ENCODE measurements around the gene PRSS35. TPM values are rescaled to one million over a fixed set of nuclear protein-coding genes. Genes with fewer than 3 reads are reported as not detected.
"Not testable (repeated sequence)": the region's sequence is repeated elsewhere in the genome, so short reads cannot be mapped to it uniquely, and the experiment has no call there.

Gene PRSS35
- total RNA-seq, 5 donors from 2014 or later (not counting 1 experiment from before 2014, with no cell fraction given): 0.18 to 1.3 (median 0.44) TPM; not detected in 2

- DNase-seq: no peak
- no peaks in the 10 kb centered on the region for H3K4me1 Mint-ChIP-seq
- H3K9me3 ChIP-seq: no peaks in the 10 kb centered on the region
- H3K27me3 ChIP-seq (replicated peaks in 1 of 2; ENCODE audit: control insufficient read depth in 2 of 2, extremely low read depth in 1 of 2, insufficient read depth in 2 of 2, low read length in 1 of 2): peaks cover 0 to 3% of the 10 kb centered on the region in 2 experiments
- H3K27ac Mint-ChIP-seq: no peak overlapping the region
- 93% methylated on average over 3 of the region's 4 CpGs for WGBS (ENCODE audit: insufficient coverage)
- no peak for ATAC-seq (replicated peaks in 1 of 4)
- H3K27me3 Mint-ChIP-seq: peaks cover 7 to 12% of the 10 kb centered on the region in 2 donors
- CTCF ChIA-PET: interaction anchor here (0.5 to 1.8 kb wide), 10 partner anchors 22 to 1786 kb away, joined by 3 to 9 read pairs (median 4); partner anchors contain the start of genes DOP1A (in 1 of the 2) and UBE3D (in 1 of the 2)
- no peak overlapping the region for H3K4me3 Mint-ChIP-seq
- no peaks in the 10 kb centered on the region for H3K36me3 ChIP-seq (ENCODE audit: control insufficient read depth in 2 of 2, extremely low read depth in 1 of 2, insufficient read depth in 1 of 2, low read length in 1 of 2)
- H3K9me3 Mint-ChIP-seq: no peaks in the 10 kb centered on the region
- H3K4me1 ChIP-seq (ENCODE audit: control insufficient read depth in 1 of 2, extremely low read depth in 1 of 2, insufficient read depth in 2 of 2, low read length in 2 of 2): no peaks in the 10 kb centered on the region
- no peaks in the 10 kb centered on the region for H3K36me3 Mint-ChIP-seq
- no peak overlapping the region for H3K27ac ChIP-seq (ENCODE audit: low read length)
- no peak overlapping the region for H3K4me3 ChIP-seq (ENCODE audit: control insufficient read depth in 1 of 2, extremely low read depth in 1 of 2, low read length in 1 of 2)
- POLR2A ChIA-PET: no interaction called here
These were observed 24.6 kb downstream of the PRSS35 start for GRCh38 chr6:83536647-83537589.

DNA sequence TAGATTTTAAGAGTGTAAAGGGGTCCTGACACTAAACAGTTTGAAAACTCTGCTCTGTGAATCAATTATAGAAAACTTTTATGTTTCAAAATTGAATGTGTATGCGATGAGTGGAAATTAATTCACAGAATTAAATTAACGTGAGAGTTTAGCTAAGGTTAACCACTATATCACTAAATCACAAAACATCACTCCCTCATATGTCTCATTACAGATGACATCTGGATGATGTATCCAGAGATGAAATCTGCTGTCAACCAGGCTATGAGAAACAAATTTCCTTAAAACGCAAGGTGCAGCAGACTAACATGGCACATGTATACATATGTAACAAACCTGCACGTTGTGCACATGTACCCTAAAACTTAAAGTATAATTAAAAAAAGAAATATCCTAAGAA is 27.3 kb downstream of the PRSS35 start:
- Histone ChIP-seq H3K4me1 (ENCODE audit: control insufficient read depth in 1 of 2, extremely low read depth in 1 of 2, insufficient read depth in 2 of 2, low read length in 2 of 2) (no peaks in the 10 kb centered on the region), H3K36me3 (ENCODE audit: control insufficient read depth in 2 of 2, extremely low read depth in 1 of 2, insufficient read depth in 1 of 2, low read length in 1 of 2) (no peaks in the 10 kb centered on the region), H3K9me3 (no peaks in the 10 kb centered on the region), H3K4me3 (ENCODE audit: control insufficient read depth in 1 of 2, extremely low read depth in 1 of 2, low read length in 1 of 2) (no peak overlapping the region), H3K27me3 (replicated peaks in 1 of 2; ENCODE audit: control insufficient read depth in 2 of 2, extremely low read depth in 1 of 2, insufficient read depth in 2 of 2, low read length in 1 of 2) (peaks cover 0 to 3% of the 10 kb centered on the region in 2 experiments), H3K27ac (ENCODE audit: low read length) (no peak overlapping the region)
- no peaks in the 10 kb centered on the region for H3K36me3 Mint-ChIP-seq
- WGBS (ENCODE audit: insufficient coverage): no CpG with 5 or more reads among the region's 4 CpGs
- CTCF ChIA-PET: no interaction called here
- H3K9me3 Mint-ChIP-seq: no peaks in the 10 kb centered on the region
- ATAC-seq (replicated peaks in 1 of 4) (no peak), DNase-seq (no peak)
- POLR2A ChIA-PET: no interaction called here
- peaks cover 9 to 10% of the 10 kb centered on the region in 2 donors for H3K27me3 Mint-ChIP-seq
- H3K4me1 Mint-ChIP-seq: no peaks in the 10 kb centered on the region
- no peak overlapping the region for H3K4me3 Mint-ChIP-seq
- no peak overlapping the region for H3K27ac Mint-ChIP-seq

DNA sequence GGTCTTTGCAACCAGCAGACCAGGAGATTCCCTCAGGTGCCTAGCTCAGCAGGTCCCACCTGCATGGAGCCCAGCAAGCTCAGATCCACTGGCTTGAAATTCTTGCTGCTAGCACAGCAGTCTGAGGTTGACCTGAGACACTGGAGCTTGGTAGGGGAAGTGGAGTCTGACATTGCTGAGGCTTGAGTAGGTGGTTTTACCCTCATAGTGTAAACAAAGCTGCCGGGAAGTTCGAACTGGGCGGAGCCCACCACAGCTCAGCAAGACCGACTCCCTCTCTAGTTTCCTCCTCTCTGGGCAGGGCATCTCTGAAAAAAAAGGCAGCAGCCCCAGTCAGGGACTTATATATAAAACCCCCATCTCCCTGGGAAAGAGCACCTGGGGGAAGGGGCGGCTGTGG is 34.3 kb downstream of the PRSS35 start:
- H3K27ac ChIP-seq (ENCODE audit: low read length): no peak overlapping the region
- H3K27ac Mint-ChIP-seq: no peak overlapping the region
- DNase-seq (peak in 3 of 35 experiments; percentile 2 to 6 (median 3)), ATAC-seq (replicated peaks in 1 of 4) (peak in 2 of 4 experiments; percentile 30 to 53)
- H3K27me3 ChIP-seq (replicated peaks in 1 of 2; ENCODE audit: control insufficient read depth in 2 of 2, extremely low read depth in 1 of 2, insufficient read depth in 2 of 2, low read length in 1 of 2): peaks cover 0 to 2% of the 10 kb centered on the region in 2 experiments
- no peak overlapping the region for H3K4me3 Mint-ChIP-seq
- no peaks in the 10 kb centered on the region for H3K36me3 Mint-ChIP-seq
- no peak overlapping the region for H3K4me3 ChIP-seq (ENCODE audit: control insufficient read depth in 1 of 2, extremely low read depth in 1 of 2, low read length in 1 of 2)
- no peaks in the 10 kb centered on the region for H3K4me1 Mint-ChIP-seq
- H3K27me3 Mint-ChIP-seq: peaks cover 11 to 15% of the 10 kb centered on the region in 2 donors
- H3K9me3 ChIP-seq: no peaks in the 10 kb centered on the region
- no peaks in the 10 kb centered on the region for H3K4me1 ChIP-seq (ENCODE audit: control insufficient read depth in 1 of 2, extremely low read depth in 1 of 2, insufficient read depth in 2 of 2, low read length in 2 of 2)
- ChIA-PET POLR2A (no interaction called here), CTCF (interaction anchor here in 1 of 2 donors (0.6 kb wide), 1 partner anchor 481 kb away, joined by 3 read pairs; the partner anchor contains the start of gene UBE3D)
- WGBS (ENCODE audit: insufficient coverage): 33% methylated on average over 1 of the region's 5 CpGs
- no peaks in the 10 kb centered on the region for H3K36me3 ChIP-seq (ENCODE audit: control insufficient read depth in 2 of 2, extremely low read depth in 1 of 2, insufficient read depth in 1 of 2, low read length in 1 of 2)
- H3K9me3 Mint-ChIP-seq: peaks cover 3 to 24% (median 13%) of the 10 kb centered on the region in 3 donors

GRCh38 chr6:83550482-83550881 is 38.1 kb downstream of the PRSS35 start:
- H3K36me3 ChIP-seq (ENCODE audit: control insufficient read depth in 2 of 2, extremely low read depth in 1 of 2, insufficient read depth in 1 of 2, low read length in 1 of 2); H3K27ac Mint-ChIP-seq; DNase-seq; H3K4me3 ChIP-seq (ENCODE audit: control insufficient read depth in 1 of 2, extremely low read depth in 1 of 2, low read length in 1 of 2); H3K27me3 ChIP-seq (replicated peaks in 1 of 2; ENCODE audit: control insufficient read depth in 2 of 2, extremely low read depth in 1 of 2, insufficient read depth in 2 of 2, low read length in 1 of 2); H3K27me3 Mint-ChIP-seq; H3K9me3 ChIP-seq; ATAC-seq (replicated peaks in 1 of 4); H3K4me1 ChIP-seq (ENCODE audit: control insufficient read depth in 1 of 2, extremely low read depth in 1 of 2, insufficient read depth in 2 of 2, low read length in 2 of 2); H3K4me1 Mint-ChIP-seq; POLR2A ChIA-PET; CTCF ChIA-PET; H3K36me3 Mint-ChIP-seq; H3K27ac ChIP-seq (ENCODE audit: low read length); H3K4me3 Mint-ChIP-seq: not testable (repeated sequence)
- WGBS (ENCODE audit: insufficient coverage): 60% methylated on average over 1 of the region's 5 CpGs
- peaks cover 3 to 24% (median 13%) of the 10 kb centered on the region in 3 donors for H3K9me3 Mint-ChIP-seq

DNA sequence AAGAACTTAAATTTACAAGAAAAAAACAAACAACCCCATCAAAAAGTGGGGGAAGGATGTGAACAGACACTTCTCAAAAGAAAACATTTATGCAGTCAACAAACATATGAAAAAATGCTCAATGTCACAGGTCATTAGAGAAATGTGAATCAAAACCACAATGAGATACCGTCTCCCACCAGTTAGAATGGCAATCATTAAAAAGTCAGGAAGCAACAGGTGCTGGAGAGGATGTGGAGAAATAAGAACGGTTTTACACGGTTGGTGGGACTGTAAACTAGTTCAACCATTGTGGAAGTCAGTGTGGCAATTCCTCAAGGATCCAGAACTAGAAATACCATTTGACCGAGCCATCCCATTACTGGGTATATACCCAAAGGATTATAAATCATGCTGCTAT is 39.4 kb downstream of the PRSS35 start:
- DNase-seq; H3K36me3 ChIP-seq (ENCODE audit: control insufficient read depth in 2 of 2, extremely low read depth in 1 of 2, insufficient read depth in 1 of 2, low read length in 1 of 2); H3K9me3 ChIP-seq; H3K4me1 Mint-ChIP-seq; H3K27me3 ChIP-seq (replicated peaks in 1 of 2; ENCODE audit: control insufficient read depth in 2 of 2, extremely low read depth in 1 of 2, insufficient read depth in 2 of 2, low read length in 1 of 2); H3K27ac ChIP-seq (ENCODE audit: low read length); CTCF ChIA-PET; ATAC-seq (replicated peaks in 1 of 4); H3K4me3 Mint-ChIP-seq; H3K4me3 ChIP-seq (ENCODE audit: control insufficient read depth in 1 of 2, extremely low read depth in 1 of 2, low read length in 1 of 2); H3K27ac Mint-ChIP-seq; H3K4me1 ChIP-seq (ENCODE audit: control insufficient read depth in 1 of 2, extremely low read depth in 1 of 2, insufficient read depth in 2 of 2, low read length in 2 of 2); H3K27me3 Mint-ChIP-seq; H3K36me3 Mint-ChIP-seq; POLR2A ChIA-PET: not testable (repeated sequence)
- peaks cover 3 to 24% (median 13%) of the 10 kb centered on the region in 3 donors for H3K9me3 Mint-ChIP-seq
- WGBS (ENCODE audit: insufficient coverage): no CpG with 5 or more reads among the region's 4 CpGs

DNA sequence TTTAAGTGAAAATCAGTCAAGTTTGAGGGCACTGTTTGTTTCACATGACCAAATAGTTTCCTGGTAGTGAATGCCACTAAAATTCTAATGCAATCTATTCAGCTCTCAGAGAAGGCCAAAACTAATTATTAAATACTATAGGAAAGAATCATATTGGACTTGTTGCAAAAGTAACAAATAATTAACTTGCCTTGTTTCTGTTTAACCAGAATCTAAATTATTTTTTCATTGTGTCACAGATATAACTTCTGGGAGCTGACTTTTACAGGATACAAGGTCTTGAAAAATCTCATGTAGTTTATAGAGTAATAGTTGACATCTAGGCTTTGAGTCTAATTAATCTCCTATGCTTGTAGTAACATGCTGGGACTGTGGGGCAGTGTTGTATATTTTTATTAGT is 44.5 kb downstream of the PRSS35 start:
- H3K4me3 ChIP-seq (ENCODE audit: control insufficient read depth in 1 of 2, extremely low read depth in 1 of 2, low read length in 1 of 2): no peak overlapping the region
- Mint-ChIP-seq H3K9me3 (no peaks in the 10 kb centered on the region), H3K36me3 (no peaks in the 10 kb centered on the region), H3K4me1 (no peaks in the 10 kb centered on the region), H3K4me3 (no peak overlapping the region), H3K27me3 (peaks cover 0 to 1% of the 10 kb centered on the region in 2 donors), H3K27ac (no peak overlapping the region)
- no peaks in the 10 kb centered on the region for H3K27me3 ChIP-seq (replicated peaks in 1 of 2; ENCODE audit: control insufficient read depth in 2 of 2, extremely low read depth in 1 of 2, insufficient read depth in 2 of 2, low read length in 1 of 2)
- H3K4me1 ChIP-seq (ENCODE audit: control insufficient read depth in 1 of 2, extremely low read depth in 1 of 2, insufficient read depth in 2 of 2, low read length in 2 of 2): no peaks in the 10 kb centered on the region
- ATAC-seq (replicated peaks in 1 of 4) (no peak), DNase-seq (no peak)
- no peaks in the 10 kb centered on the region for H3K36me3 ChIP-seq (ENCODE audit: control insufficient read depth in 2 of 2, extremely low read depth in 1 of 2, insufficient read depth in 1 of 2, low read length in 1 of 2)
- no peaks in the 10 kb centered on the region for H3K9me3 ChIP-seq
- no peak overlapping the region for H3K27ac ChIP-seq (ENCODE audit: low read length)
- CTCF ChIA-PET: no interaction called here
- POLR2A ChIA-PET: no interaction called here
